Measurements from ENCODE around the gene SLC4A1AP.

The SLC4A1AP gene

GRCh38 chr2:27720004-27720551 is 56.4 kb downstream of the SLC4A1AP start:
- Mint-ChIP-seq H3K4me3 (no peak overlapping the region), H3K36me3 (ENCODE audit: insufficient read depth) (no peaks in the 10 kb centered on the region), H3K9me3 (no peaks in the 10 kb centered on the region), H3K27ac (ENCODE audit: low read depth) (no peak overlapping the region), H3K4me1 (peaks cover 16% of the 10 kb centered on the region), H3K27me3 (peaks cover 21% of the 10 kb centered on the region)
- ATAC-seq (replicated peaks; ENCODE audit: extremely low read depth, poor library complexity, severe bottlenecking) (no peak), DNase-seq (ENCODE audit: low spot score in 2 of 2) (no peak)

GRCh38 chr2:27721335-27721734 is 57.6 kb downstream of the SLC4A1AP start:
- Mint-ChIP-seq H3K27me3 (peaks cover 21% of the 10 kb centered on the region), H3K36me3 (ENCODE audit: insufficient read depth) (no peaks in the 10 kb centered on the region), H3K9me3 (no peaks in the 10 kb centered on the region), H3K4me1 (peaks cover 13% of the 10 kb centered on the region), H3K4me3 (no peak overlapping the region), H3K27ac (ENCODE audit: low read depth) (no peak overlapping the region)
- no peak for DNase-seq (ENCODE audit: low spot score in 2 of 2)
- no peak for ATAC-seq (replicated peaks; ENCODE audit: extremely low read depth, poor library complexity, severe bottlenecking)

DNA sequence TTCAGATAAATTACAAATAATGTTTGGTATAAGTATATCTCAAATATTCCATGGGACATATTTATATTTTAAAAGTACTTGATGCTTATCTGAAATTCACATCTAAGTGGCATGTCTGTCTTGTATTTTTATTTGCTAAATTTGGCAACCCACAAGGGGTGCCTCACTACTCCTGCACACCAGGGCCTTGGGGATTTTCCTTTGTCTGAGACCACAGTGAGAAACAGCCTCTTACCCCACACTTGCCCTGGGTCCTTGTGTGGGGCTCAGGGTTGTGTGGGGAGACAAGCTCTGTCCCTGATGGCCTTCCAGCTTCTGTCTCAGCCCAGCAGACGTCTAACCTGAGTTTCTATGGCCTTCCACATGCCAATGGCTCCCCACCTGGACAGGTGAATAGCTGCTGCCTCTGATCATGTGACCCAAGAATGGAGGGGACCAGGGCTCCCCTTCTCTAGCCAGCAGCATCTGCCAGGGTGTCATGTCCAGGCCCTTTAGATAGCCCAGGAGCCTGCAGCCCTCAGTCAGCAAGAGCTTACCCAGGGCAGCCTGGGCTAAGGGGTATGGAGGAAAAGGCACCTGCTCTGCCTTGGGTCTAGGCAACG is 58.3 kb downstream of the SLC4A1AP start:
- ATAC-seq (replicated peaks; ENCODE audit: extremely low read depth, poor library complexity, severe bottlenecking) (no peak), DNase-seq (ENCODE audit: low spot score in 2 of 2) (no peak)
- H3K4me1 Mint-ChIP-seq = peaks cover 7% of the 10 kb centered on the region
- no peaks in the 10 kb centered on the region for H3K36me3 Mint-ChIP-seq (ENCODE audit: insufficient read depth)
- H3K27me3 Mint-ChIP-seq = peaks cover 21% of the 10 kb centered on the region
- no peak overlapping the region for H3K4me3 Mint-ChIP-seq
- no peaks in the 10 kb centered on the region for H3K9me3 Mint-ChIP-seq
- no peak overlapping the region for H3K27ac Mint-ChIP-seq (ENCODE audit: low read depth)

GRCh38 chr2:27723372-27724144 is 59.9 kb downstream of the SLC4A1AP start:
- DNase-seq (ENCODE audit: low spot score in 2 of 2) (no peak), ATAC-seq (replicated peaks; ENCODE audit: extremely low read depth, poor library complexity, severe bottlenecking) (no peak)
- peaks cover 21% of the 10 kb centered on the region for H3K27me3 Mint-ChIP-seq
- no peaks in the 10 kb centered on the region for H3K36me3 Mint-ChIP-seq (ENCODE audit: insufficient read depth)
- no peak overlapping the region for H3K4me3 Mint-ChIP-seq
- H3K27ac Mint-ChIP-seq (ENCODE audit: low read depth) = no peak overlapping the region
- H3K4me1 Mint-ChIP-seq = peaks cover 5% of the 10 kb centered on the region
- no peaks in the 10 kb centered on the region for H3K9me3 Mint-ChIP-seq

DNA sequence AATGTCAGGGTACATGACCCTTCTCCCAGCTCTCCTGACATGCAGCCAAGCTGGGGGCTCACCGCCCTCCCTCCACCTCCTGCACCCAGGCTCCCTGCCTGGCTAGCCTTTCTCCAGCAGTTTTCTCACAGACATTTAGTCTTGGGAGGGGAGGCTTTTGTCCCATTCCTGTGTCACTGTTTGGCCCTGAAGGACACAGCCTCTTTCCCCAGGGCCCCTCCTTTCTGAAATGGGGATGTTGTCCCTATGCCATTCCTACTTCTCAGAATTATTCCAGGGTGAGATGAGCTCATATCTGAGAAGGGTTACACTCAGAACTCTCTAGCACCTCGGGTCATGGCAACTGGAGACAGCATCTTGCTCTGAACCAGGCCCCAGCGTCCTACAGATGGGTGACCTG is 60.5 kb downstream of the SLC4A1AP start:
- ATAC-seq (replicated peaks; ENCODE audit: extremely low read depth, poor library complexity, severe bottlenecking) (no peak), DNase-seq (ENCODE audit: low spot score in 2 of 2) (no peak)
- Mint-ChIP-seq H3K27ac (ENCODE audit: low read depth) (no peak overlapping the region), H3K4me1 (peaks cover 5% of the 10 kb centered on the region), H3K27me3 (peaks cover 21% of the 10 kb centered on the region), H3K9me3 (no peaks in the 10 kb centered on the region), H3K4me3 (no peak overlapping the region), H3K36me3 (ENCODE audit: insufficient read depth) (no peaks in the 10 kb centered on the region)

- H3K27ac Mint-ChIP-seq (ENCODE audit: low read depth) = no peak overlapping the region
- ATAC-seq (replicated peaks; ENCODE audit: extremely low read depth, poor library complexity, severe bottlenecking) (no peak), DNase-seq (ENCODE audit: low spot score in 2 of 2) (no peak)
- no peaks in the 10 kb centered on the region for H3K9me3 Mint-ChIP-seq
- peaks cover 13% of the 10 kb centered on the region for H3K27me3 Mint-ChIP-seq
- no peak overlapping the region for H3K4me3 Mint-ChIP-seq
- no peaks in the 10 kb centered on the region for H3K36me3 Mint-ChIP-seq (ENCODE audit: insufficient read depth)
- peaks cover 5% of the 10 kb centered on the region for H3K4me1 Mint-ChIP-seq
Observed at GRCh38 chr2:27724905-27725701, 61.4 kb downstream of the SLC4A1AP start.

DNA sequence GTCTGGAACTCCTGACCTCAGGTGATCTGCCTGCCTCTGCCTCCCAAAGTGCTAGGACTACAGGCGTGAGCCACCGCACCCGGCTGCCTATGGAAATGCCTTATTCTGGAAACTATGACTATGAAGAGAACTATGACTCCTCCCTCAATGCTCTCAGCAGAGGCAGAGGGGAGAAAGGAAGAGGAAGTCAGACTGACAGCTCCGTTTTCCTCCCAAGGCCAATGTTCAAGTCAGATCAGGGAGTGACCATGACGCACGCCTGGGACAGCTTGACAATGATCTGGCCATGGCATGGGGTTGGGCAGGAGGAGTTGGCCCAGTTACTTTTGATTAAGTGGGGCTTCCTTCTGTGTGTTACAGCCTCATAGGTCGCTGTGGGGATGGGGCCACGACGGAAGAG is 63.6 kb downstream of the SLC4A1AP start:
- Mint-ChIP-seq H3K27me3 (no peaks in the 10 kb centered on the region), H3K9me3 (no peaks in the 10 kb centered on the region), H3K36me3 (ENCODE audit: insufficient read depth) (no peaks in the 10 kb centered on the region), H3K4me3 (no peak overlapping the region), H3K4me1 (no peaks in the 10 kb centered on the region), H3K27ac (ENCODE audit: low read depth) (no peak overlapping the region)
- DNase-seq (ENCODE audit: low spot score in 2 of 2) (no peak), ATAC-seq (replicated peaks; ENCODE audit: extremely low read depth, poor library complexity, severe bottlenecking) (no peak)

DNA sequence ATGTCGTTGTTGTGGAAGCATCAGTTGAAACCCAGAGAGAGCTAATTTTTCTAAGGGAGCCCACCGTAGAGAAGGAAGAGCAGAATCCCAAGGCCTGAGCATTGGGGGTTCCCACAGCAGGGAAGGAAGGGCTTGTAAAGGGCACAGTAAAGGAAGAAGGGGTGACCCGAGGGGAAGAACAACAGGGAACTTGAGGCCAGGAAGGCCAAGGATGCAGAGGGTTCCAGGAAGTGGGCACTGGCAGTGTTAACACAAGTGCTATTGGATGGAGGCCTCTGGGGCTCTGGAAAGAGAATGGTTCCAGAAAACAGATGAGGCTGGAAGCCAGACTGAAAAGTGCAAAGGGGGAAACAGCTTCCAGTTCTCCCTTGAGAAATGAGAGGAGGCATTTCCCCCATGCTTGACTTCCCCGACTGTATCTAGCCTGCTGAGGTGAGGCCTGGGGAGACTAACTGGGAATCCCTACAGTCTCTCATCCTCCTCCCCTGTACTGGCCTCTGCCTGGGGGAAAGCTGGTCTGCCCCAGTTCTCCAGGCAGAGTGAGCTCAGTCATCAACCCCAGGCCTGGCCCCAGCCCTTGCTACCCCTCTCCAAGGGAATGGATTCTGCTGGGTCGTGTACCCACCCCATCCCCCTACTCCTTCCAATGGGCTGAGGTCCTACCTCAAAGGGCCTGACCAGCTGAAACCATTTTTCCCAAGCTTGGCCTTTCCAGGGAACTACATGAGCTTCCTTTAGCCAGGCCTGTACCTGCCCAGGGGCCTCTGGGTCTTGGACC is 64.6 kb downstream of the SLC4A1AP start:
- ATAC-seq (replicated peaks; ENCODE audit: extremely low read depth, poor library complexity, severe bottlenecking) = no peak
- Mint-ChIP-seq H3K4me3 (no peak overlapping the region), H3K9me3 (no peaks in the 10 kb centered on the region), H3K36me3 (ENCODE audit: insufficient read depth) (no peaks in the 10 kb centered on the region), H3K27ac (ENCODE audit: low read depth) (peak overlapping the region; percentile 54), H3K27me3 (no peaks in the 10 kb centered on the region), H3K4me1 (no peaks in the 10 kb centered on the region)
- no peak for DNase-seq (ENCODE audit: low spot score in 2 of 2)

GRCh38 chr2:27729198-27729597 is 65.5 kb downstream of the SLC4A1AP start:
- Mint-ChIP-seq H3K27me3 (no peaks in the 10 kb centered on the region), H3K36me3 (ENCODE audit: insufficient read depth) (no peaks in the 10 kb centered on the region), H3K27ac (ENCODE audit: low read depth) (no peak overlapping the region), H3K9me3 (no peaks in the 10 kb centered on the region), H3K4me3 (no peak overlapping the region), H3K4me1 (no peaks in the 10 kb centered on the region)
- ATAC-seq (replicated peaks; ENCODE audit: extremely low read depth, poor library complexity, severe bottlenecking) (no peak), DNase-seq (ENCODE audit: low spot score in 2 of 2) (no peak)

DNA sequence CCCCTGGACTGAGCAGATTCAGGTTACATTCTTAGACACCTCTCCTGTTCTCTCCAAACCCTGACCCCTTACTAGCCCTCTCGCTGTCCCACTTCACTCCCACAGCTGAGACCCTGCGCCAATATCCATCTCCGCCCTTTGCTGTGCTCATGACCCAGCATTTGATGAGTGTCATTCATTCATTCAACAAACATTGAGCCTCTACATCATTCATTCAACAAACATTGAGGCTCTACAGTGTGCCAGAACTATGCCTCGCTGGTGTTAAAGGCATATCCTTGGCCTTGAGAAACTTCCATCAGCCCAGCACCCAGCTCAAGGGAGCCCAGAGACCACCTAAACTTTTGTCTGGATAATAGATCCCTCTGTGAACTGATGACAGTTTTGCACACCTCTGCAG is 65.9 kb downstream of the SLC4A1AP start:
- H3K27ac Mint-ChIP-seq (ENCODE audit: low read depth) = no peak overlapping the region
- no peak for ATAC-seq (replicated peaks; ENCODE audit: extremely low read depth, poor library complexity, severe bottlenecking)
- no peaks in the 10 kb centered on the region for H3K36me3 Mint-ChIP-seq (ENCODE audit: insufficient read depth)
- no peak for DNase-seq (ENCODE audit: low spot score in 2 of 2)
- H3K9me3 Mint-ChIP-seq = no peaks in the 10 kb centered on the region
- H3K4me1 Mint-ChIP-seq = no peaks in the 10 kb centered on the region
- no peak overlapping the region for H3K4me3 Mint-ChIP-seq
- no peaks in the 10 kb centered on the region for H3K27me3 Mint-ChIP-seq

- no peak overlapping the region for H3K27ac Mint-ChIP-seq (ENCODE audit: low read depth)
- no peak for ATAC-seq (replicated peaks; ENCODE audit: extremely low read depth, poor library complexity, severe bottlenecking)
- no peak overlapping the region for H3K4me3 Mint-ChIP-seq
- no peaks in the 10 kb centered on the region for H3K27me3 Mint-ChIP-seq
- no peaks in the 10 kb centered on the region for H3K36me3 Mint-ChIP-seq (ENCODE audit: insufficient read depth)
- DNase-seq (ENCODE audit: low spot score in 2 of 2) = no peak
- H3K4me1 Mint-ChIP-seq = no peaks in the 10 kb centered on the region
- no peaks in the 10 kb centered on the region for H3K9me3 Mint-ChIP-seq
Observed at GRCh38 chr2:27730261-27730662, 66.6 kb downstream of the SLC4A1AP start.

DNA sequence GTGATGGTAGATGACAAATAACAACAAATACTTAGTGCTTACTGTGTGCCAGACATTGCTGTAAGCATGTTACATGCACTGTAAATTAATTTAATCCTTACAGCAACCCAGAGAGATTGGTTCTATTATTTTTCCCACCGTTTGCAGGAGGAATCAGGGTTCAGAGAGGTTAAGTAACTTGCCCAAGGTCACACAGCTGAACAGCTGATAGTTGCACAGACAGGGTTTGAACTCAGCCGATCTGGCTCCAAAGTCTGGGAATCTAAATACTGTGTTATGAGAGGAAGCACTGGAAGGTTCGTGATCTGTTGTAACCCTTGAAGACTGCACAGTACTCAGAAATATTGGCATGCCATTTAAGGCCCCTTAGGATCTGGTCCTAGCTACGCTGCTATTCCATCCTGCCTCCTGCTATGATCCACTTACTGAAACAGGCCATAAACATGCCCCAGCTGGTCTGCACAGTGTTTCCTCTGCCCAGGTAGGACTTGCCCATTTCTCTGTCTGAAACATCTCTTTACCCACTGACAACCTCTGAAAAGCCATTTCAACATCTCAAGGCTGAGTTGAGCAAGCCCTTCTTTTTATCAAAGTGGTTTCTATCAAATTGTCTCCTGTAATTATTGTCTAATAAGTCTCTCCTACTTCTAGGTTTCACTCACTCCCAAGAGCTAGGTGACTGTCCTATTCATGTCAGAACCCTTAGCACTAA is 67.4 kb downstream of the SLC4A1AP start:
- no peak overlapping the region for H3K27ac Mint-ChIP-seq (ENCODE audit: low read depth)
- no peaks in the 10 kb centered on the region for H3K9me3 Mint-ChIP-seq
- no peaks in the 10 kb centered on the region for H3K4me1 Mint-ChIP-seq

More for the DNA sequence above, 67.4 kb downstream of the SLC4A1AP start:
- ATAC-seq (replicated peaks; ENCODE audit: extremely low read depth, poor library complexity, severe bottlenecking) = no peak
- Mint-ChIP-seq H3K36me3 (ENCODE audit: insufficient read depth) (no peaks in the 10 kb centered on the region), H3K4me3 (no peak overlapping the region), H3K27me3 (no peaks in the 10 kb centered on the region)
- DNase-seq (ENCODE audit: low spot score in 2 of 2) = no peak

All from central memory CD8-positive, alpha-beta T cell (primary cell).